ENCODE results near the gene MSI2. TPM values are rescaled to one million over a fixed set of nuclear protein-coding genes. Genes with fewer than 3 reads are reported as not detected.
A peak's percentile ranks its signal among the peaks of the same experiment; 100 is the strongest.

The MSI2 gene
- total RNA-seq, 2 experiments from 2014 or later = 107 to 111 TPM

- Mint-ChIP-seq H3K36me3 (ENCODE audit: low read depth) (no peaks in the 10 kb centered on the region), H3K27ac (no peak overlapping the region), H3K4me3 (no peak overlapping the region), H3K4me1 (peaks cover 26% of the 10 kb centered on the region), H3K9me3 (no peaks in the 10 kb centered on the region), H3K27me3 (no peaks in the 10 kb centered on the region)
- CTCF ChIA-PET = no interaction called here
- POLR2A ChIA-PET = no interaction called here
- no peak for DNase-seq
These were observed 276.6 kb downstream of the MSI2 start for GRCh38 chr17:57532966-57533365.

GRCh38 chr17:57533684-57534305 is 277.5 kb downstream of the MSI2 start:
- Mint-ChIP-seq H3K9me3 (no peaks in the 10 kb centered on the region), H3K4me1 (peaks cover 29% of the 10 kb centered on the region), H3K36me3 (ENCODE audit: low read depth) (no peaks in the 10 kb centered on the region), H3K27me3 (no peaks in the 10 kb centered on the region), H3K27ac (no peak overlapping the region), H3K4me3 (no peak overlapping the region)
- CTCF ChIA-PET = no interaction called here
- POLR2A ChIA-PET = no interaction called here
- DNase-seq = no peak

- Mint-ChIP-seq H3K4me1 (peaks cover 27% of the 10 kb centered on the region), H3K4me3 (no peak overlapping the region), H3K27me3 (no peaks in the 10 kb centered on the region), H3K9me3 (no peaks in the 10 kb centered on the region), H3K27ac (no peak overlapping the region), H3K36me3 (ENCODE audit: low read depth) (no peaks in the 10 kb centered on the region)
- no peak for DNase-seq
- POLR2A ChIA-PET = no interaction called here
- CTCF ChIA-PET = no interaction called here
These were observed 278.5 kb downstream of the MSI2 start for GRCh38 chr17:57534863-57535248.

- H3K27me3 Mint-ChIP-seq = no peaks in the 10 kb centered on the region
- peaks cover 21% of the 10 kb centered on the region for H3K4me1 Mint-ChIP-seq
- no peak overlapping the region for H3K4me3 Mint-ChIP-seq
- ChIA-PET CTCF (no interaction called here), POLR2A (no interaction called here)
- no peak for DNase-seq
- no peaks in the 10 kb centered on the region for H3K9me3 Mint-ChIP-seq
- no peak overlapping the region for H3K27ac Mint-ChIP-seq
- no peaks in the 10 kb centered on the region for H3K36me3 Mint-ChIP-seq (ENCODE audit: low read depth)
These were observed 279.1 kb downstream of the MSI2 start for GRCh38 chr17:57535249-57535966.

GRCh38 chr17:57536289-57536688 is 280.0 kb downstream of the MSI2 start:
- CTCF ChIA-PET = no interaction called here
- Mint-ChIP-seq H3K9me3 (no peaks in the 10 kb centered on the region), H3K36me3 (ENCODE audit: low read depth) (no peaks in the 10 kb centered on the region), H3K4me1 (peaks cover 18% of the 10 kb centered on the region), H3K4me3 (no peak overlapping the region), H3K27me3 (no peaks in the 10 kb centered on the region), H3K27ac (no peak overlapping the region)
- DNase-seq = no peak
- POLR2A ChIA-PET = no interaction called here

GRCh38 chr17:57536789-57537523 is 280.6 kb downstream of the MSI2 start:
- Mint-ChIP-seq H3K9me3 (no peaks in the 10 kb centered on the region), H3K36me3 (ENCODE audit: low read depth) (no peaks in the 10 kb centered on the region), H3K27ac (no peak overlapping the region), H3K4me3 (no peak overlapping the region), H3K27me3 (no peaks in the 10 kb centered on the region), H3K4me1 (peaks cover 15% of the 10 kb centered on the region)
- CTCF ChIA-PET = no interaction called here
- DNase-seq = no peak
- POLR2A ChIA-PET = no interaction called here

GRCh38 chr17:57537524-57538410 is 281.4 kb downstream of the MSI2 start:
- no peak for DNase-seq
- Mint-ChIP-seq H3K4me3 (no peak overlapping the region), H3K36me3 (ENCODE audit: low read depth) (no peaks in the 10 kb centered on the region), H3K9me3 (no peaks in the 10 kb centered on the region), H3K27ac (peak overlapping the region; percentile 19), H3K27me3 (no peaks in the 10 kb centered on the region), H3K4me1 (peaks cover 15% of the 10 kb centered on the region)
- ChIA-PET CTCF (interaction anchor here (0.6 kb wide), 1 partner anchor 133 kb away, joined by 3 read pairs; no protein-coding TSS in a partner anchor), POLR2A (no interaction called here)

- DNase-seq = no peak
- Mint-ChIP-seq H3K4me1 (peaks cover 18% of the 10 kb centered on the region), H3K9me3 (no peaks in the 10 kb centered on the region), H3K27ac (no peak overlapping the region), H3K27me3 (no peaks in the 10 kb centered on the region), H3K4me3 (no peak overlapping the region), H3K36me3 (ENCODE audit: low read depth) (no peaks in the 10 kb centered on the region)
- CTCF ChIA-PET = no interaction called here
- POLR2A ChIA-PET = no interaction called here
These were observed 282.6 kb downstream of the MSI2 start for GRCh38 chr17:57538736-57539456.

GRCh38 chr17:57539529-57540301 is 283.4 kb downstream of the MSI2 start:
- H3K4me1 Mint-ChIP-seq = peaks cover 21% of the 10 kb centered on the region
- H3K4me3 Mint-ChIP-seq = no peak overlapping the region
- H3K36me3 Mint-ChIP-seq (ENCODE audit: low read depth) = no peaks in the 10 kb centered on the region
- H3K27me3 Mint-ChIP-seq = no peaks in the 10 kb centered on the region
- POLR2A ChIA-PET = no interaction called here
- H3K9me3 Mint-ChIP-seq = no peaks in the 10 kb centered on the region
- H3K27ac Mint-ChIP-seq = no peak overlapping the region
- CTCF ChIA-PET = no interaction called here
- DNase-seq = no peak

GRCh38 chr17:57540596-57540995 is 284.3 kb downstream of the MSI2 start:
- Mint-ChIP-seq H3K27me3 (no peaks in the 10 kb centered on the region), H3K4me3 (no peak overlapping the region), H3K27ac (no peak overlapping the region), H3K4me1 (peaks cover 21% of the 10 kb centered on the region), H3K9me3 (no peaks in the 10 kb centered on the region), H3K36me3 (ENCODE audit: low read depth) (no peaks in the 10 kb centered on the region)
- DNase-seq = no peak
- CTCF ChIA-PET = no interaction called here
- POLR2A ChIA-PET = no interaction called here

- Mint-ChIP-seq H3K36me3 (ENCODE audit: low read depth) (no peaks in the 10 kb centered on the region), H3K4me3 (no peak overlapping the region), H3K27ac (no peak overlapping the region), H3K27me3 (no peaks in the 10 kb centered on the region), H3K9me3 (no peaks in the 10 kb centered on the region), H3K4me1 (peaks cover 21% of the 10 kb centered on the region)
- POLR2A ChIA-PET = no interaction called here
- CTCF ChIA-PET = no interaction called here
- DNase-seq = no peak
These were observed 284.7 kb downstream of the MSI2 start for GRCh38 chr17:57541049-57541448.

Measured in activated CD4-positive, alpha-beta memory T cell treated with anti-CD3 and anti-CD28 coated beads, Interleukin-2, amount 10 ng/mL, durations not matched to agents 7 days and 5 days (primary cell).